Forelimb muscle (tissue), 1 donor: ENCODE results near the gene EIF5A2. TPM values are rescaled to one million over a fixed set of nuclear protein-coding genes. Genes with fewer than 3 reads are reported as not detected.
"Not testable (repeated sequence)": the region's sequence is repeated elsewhere in the genome, so short reads cannot be mapped to it uniquely, and the experiment has no call there.

Experiments used
- DNase-seq: peaks from one replicate; pipeline ENCODE4 v3.0.0-alpha.2; 2013; ENCODE audit warnings: low read depth
- polyA plus RNA-seq: library from polyadenylated mRNA; unstranded; fragments of 120-200 nt; gene quantifications from one replicate; pipeline ENCODE4 v1.2.1, GENCODE V29; 2013; ENCODE audit not compliant: insufficient read length

Gene EIF5A2
- polyA plus RNA-seq, 1 donor, result 3.1 TPM

DNA sequence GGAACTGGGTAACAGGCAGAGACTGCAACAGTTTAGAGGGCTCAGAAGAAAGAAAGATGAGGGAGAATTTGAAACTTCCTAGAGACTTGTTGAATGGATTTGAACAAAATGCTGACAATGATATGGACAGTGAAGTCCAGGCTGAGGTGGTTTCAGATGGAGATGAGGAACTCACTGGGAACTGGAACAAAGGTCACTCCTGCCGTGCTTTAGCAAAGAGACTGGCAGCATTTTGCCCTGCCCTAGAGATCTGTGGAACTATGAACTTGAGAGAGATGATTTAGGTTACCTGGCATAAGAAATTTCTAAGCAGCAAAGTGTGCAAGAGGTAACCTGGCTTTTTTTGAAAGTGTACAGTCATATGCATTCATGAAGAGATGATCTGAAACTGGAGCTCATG is 11.7 kb downstream of the EIF5A2 start:
- no peak for DNase-seq

DNA sequence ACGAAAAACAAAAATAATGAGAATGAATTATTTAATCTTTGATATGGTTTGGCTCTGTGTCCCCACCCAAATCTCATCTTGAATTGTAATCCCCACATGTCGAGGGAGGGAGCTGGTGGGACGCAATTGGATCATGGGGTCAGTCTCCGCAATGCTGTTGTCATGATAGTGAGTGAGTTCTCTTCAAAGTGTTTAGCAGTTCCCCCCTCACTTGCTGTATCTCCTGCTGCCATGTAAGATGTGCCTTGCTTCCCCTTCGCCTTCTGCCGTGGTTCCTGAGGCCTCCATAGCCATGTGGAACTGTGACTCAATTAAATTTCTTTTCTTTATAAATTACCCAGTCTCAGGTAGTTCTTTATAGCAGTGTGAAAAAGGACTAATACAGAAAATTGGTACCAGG is 12.1 kb downstream of the EIF5A2 start:
- not testable (repeated sequence) for DNase-seq

DNA sequence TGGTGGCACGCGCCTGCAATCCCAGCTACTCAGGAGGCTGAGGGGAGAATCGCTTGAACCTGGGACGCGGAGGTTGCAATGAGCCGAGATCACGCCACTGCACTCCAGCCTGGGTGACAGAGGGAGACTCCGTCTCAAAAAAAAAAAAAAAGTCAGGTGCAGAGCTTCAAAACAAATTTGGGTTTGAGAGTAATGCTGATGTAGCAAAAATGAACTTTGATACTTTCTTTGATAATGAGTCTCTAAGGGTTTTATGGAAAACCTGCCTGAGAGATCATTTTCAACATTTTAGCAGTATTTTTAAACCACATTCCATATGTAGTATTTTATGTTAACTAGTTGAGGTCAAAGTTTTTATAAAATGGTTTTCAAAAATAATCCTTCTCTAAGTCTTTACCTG is 14.5 kb downstream of the EIF5A2 start:
- DNase-seq, result no peak

DNA sequence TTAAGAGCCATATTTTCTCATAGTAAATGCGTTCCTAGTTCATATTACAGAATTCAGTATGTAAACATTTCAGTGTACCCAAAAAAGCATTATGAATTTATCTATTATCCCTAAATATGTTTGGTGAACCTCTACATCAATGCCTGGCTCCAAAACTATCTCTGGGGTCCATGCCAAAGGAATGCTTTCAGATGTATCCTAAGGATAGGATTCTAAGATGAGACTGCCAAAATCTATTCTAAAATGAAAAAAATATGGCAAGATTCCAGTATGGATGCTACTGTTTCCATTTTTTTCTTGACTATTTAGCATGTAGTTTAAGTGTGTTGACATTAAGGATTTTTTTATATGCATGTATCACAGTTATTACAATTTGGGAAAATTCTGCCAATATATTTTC is 18.8 kb downstream of the EIF5A2 start:
- DNase-seq, result no peak

DNA sequence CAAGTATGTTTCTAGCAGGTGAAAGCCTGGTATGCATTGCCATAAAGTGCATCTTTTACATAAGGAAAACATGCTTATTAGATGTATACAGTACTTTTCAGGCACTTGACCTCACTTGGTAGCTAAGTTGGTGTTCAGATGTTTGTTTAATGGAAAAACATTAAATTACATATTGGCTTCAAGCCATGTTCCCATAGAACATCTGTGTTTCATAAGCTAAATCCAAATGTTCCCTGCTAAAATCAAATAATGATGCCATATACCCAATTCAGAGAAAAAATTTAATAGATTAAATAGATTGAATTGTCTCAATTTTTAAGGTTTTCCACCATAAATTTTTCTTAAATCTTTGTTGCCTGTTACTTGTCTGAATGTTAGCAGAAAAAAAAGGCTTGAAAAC is 19.3 kb downstream of the EIF5A2 start:
- DNase-seq, result no peak

DNA sequence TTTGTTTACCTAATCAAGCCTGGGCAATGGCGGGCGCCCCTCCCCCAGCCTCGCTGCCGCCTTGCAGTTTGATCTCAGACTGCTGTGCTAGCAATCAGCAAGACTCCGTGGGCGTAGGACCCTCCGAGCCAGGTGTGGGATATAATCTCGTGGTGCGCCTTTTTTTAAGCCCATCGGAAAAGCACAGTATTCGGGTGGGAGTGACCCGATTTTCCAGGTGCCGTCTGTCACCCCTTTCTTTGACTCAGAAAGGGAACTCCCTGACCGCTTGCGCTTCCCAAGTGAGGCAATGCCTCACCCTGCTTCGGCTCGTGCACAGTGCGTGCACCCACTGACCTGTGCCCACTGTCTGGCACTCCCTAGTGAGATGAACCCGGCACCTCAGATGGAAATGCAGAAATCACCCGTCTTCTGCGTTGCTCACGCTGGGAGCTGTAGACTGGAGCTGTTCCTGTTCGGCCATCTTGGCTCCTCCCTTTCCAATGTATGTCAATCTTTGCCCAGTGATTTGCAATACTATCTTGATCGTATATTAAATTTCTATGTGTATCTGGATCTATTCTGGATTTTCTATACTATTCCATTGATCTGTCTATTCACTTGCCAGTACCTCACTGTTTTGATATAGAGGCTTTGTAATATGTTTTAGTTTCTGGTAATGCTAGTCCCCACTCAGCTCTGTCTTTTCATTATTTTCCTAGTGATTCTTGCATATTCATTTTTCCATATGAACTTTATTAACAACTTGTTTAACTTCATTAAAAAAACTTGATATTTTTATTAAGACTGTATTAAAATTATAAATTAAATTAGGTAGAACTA is 24.1 kb downstream of the EIF5A2 start:
- not testable (repeated sequence) for DNase-seq

DNA sequence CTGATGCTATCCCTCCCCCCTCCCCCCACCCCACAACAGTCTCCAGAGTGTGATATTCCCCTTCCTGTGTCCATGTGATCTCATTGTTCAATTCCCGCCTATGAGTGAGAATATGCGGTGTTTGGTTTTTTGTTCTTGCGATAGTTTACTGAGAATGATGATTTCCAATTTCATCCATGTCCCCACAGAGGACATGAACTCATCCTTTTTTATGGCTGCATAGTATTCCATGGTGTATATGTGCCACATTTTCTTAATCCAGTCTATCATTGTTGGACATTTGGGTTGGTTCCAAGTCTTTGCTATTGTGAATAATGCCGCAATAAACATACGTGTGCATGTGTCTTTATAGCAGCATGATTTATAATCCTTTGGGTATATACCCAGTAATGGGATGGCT is 29.7 kb downstream of the EIF5A2 start:
- not testable (repeated sequence) for DNase-seq

DNA sequence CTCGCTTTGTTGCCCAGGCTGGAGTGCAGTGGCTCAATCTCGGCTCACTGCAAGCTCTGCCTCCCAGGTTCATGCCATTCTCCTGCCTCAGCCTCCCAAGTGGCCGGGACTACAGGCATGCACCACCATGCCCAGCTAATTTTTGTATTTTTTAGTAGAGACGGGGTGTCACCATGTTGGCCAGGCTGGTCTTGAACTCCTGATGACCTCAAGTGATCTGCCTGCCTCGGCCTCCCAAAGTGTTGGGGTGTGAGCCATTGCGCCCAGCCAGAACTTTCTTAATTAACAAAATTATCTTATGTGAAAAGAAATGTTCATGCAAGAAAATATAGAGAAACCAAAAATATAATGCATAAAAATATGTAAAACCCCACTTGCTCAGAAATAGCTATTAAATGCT is 31.1 kb downstream of the EIF5A2 start:
- not testable (repeated sequence) for DNase-seq

DNA sequence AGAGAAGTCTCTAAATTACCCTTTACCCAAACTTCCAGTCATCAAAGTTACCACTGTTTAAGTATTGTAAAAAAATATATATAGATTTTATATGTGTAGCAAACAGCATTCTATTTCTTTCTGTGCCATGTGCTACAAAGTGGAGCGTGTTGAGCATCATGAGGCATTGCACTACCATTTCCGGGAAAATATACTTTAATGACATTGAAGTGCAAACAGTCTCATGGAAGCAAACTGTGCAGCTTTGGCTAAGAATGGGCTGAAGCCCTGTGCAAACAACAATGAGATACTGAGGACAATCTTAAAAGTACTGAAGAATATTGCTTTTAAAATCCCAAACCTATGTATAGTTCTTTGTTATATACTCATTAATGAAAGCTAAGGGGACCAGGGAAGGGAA is 31.9 kb downstream of the EIF5A2 start:
- DNase-seq, result no peak

DNA sequence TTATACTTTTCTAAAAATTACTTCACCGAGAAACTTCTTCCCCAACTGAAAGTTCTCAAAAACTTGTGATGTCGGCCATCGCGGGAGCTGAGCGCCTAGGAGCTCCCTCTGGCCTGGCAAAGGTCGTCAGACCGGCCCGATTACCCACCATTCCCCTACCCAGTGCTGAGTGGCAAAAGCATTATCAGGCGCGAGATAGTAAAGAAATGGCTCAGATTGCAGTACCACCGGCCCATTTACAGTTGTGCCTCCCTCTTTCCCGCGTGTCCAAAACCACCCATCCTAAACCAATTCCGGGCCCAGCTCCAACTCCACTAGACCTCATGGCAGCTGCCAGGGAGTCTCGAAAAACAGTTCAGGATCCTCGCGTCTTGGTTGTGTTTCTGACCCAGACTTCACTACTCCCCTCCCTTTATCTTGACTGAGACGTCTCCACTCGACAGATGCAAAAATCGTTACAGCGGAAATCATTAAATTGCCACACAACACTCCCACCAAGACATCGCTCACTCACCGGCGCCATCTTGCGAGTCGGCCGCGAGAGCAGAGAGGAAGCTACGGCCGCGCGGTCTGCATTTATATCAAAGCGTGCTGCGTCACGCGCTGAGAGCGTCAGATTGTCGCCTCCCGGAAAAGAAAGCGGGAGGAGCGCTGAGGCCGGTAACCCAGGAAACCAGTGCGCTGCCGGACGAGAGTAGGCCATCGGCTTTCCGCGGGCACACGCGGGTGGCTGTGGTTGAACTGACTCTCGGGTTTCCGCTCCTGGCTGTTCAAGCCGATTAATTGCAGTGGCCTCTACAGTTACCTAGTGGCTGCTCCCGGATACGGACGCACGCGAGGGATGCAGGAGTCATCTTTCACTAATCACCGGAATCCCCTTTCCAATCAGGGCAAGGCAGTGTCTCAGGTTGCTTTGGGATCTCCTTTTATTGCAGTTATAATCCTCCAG is 38.5 kb downstream of the EIF5A2 start, which contains the start of gene RPL22L1:
Gene RPL22L1 (minus strand): TSS at position 551 of the 949 bp plus-strand sequence. CDS start 28 bp downstream, at position 523.
- peak; percentile 90 for DNase-seq

DNA sequence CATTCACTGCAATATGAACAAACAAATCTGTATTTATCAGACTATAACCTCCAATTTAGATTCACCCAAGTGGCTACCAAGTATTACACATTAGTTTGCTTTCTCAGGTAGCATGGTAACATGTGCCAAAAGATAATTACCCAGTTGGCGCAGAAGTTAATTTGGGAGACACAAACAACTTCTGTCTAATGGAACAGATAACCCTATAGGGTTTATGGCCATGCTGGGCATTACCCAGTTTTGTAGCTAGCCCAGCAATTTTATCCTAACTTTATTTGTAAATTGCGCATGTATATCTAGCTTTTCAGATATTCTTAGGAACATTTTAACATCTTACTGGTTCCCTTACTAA is 39.2 kb downstream of the EIF5A2 start:
- no peak for DNase-seq

DNA sequence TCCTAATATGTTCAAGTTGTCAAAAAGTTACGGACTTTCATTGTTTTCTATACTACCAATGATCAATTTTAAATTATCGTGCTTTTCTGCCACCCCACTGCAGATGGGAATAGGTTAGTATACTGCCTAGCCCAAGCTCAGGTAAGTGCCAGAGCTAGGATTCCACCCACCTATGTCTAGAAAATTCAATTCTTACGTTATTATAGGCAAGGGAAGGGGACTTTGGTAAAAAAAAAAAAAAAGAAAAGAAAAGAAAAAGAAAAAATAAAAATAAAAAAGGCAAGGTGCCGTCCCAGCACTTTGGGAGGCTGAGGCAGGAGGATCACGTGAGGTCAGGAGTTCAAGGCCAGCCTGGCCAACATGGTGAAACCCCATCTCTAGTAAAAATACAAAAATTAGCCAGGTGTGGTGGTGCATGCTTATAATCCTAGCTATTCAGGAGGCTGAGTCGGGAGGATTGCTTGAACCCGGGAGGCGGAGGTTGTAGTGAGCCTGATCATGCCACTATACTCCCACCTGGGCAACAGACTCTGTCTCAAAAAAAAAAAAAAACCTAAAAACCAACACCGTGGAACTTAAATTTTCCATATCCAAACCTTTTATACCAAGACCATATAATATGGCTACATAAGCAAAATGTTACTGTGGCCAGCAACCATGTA is 39.7 kb downstream of the EIF5A2 start:
- DNase-seq, result no peak

DNA sequence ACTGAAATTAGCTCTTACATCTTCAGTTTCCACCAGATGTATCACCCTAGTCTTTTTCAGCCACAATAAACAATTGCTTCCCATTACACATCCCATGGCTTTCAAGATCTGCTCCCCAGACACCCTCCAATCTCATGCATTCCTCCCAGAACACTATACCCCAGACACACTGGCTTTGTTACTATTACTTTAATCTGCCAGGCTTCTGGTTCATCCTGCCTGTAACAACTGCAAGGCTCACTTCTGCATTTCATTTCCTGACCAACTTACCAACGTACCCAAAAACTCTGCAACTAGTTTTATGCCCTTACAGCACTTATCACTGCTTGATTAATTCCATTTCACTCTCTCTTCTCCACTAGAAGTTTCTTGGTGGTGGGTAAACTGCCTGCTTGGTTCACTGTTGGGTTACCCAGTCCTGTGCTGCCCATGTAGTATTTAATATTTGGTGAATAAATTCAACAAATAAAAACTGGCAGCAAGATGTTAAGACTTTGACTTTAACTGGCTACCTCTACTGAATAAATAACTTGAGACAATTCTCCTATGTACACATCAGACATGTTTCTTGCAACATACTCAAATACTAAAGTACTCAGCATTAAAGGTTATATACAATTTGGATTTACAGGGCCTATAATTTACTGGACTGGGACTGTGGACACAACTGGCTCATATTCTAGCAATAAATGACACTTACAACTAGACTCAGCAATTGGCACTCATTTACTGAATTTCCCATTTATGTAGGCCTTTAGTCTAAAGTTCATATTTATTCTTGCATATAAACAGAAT is 41.1 kb downstream of the EIF5A2 start:
- no peak for DNase-seq

DNA sequence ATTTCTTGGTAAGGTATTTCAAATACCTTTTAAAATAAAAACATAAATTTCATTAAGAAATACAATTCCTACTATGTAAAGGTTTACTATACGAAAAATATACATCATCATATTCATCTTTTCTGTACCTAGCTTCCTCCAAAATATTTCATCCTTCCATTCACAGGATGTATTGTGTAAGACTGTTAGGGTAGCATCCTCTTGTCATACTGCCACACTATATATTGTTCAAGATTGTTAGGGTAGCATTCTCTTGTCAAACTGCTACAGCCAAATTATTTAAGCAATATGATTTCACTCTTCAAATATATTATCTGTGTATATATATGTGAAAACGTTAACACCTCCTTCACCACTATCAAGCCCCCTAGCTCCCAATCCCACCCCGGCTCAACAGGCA is 41.9 kb downstream of the EIF5A2 start:
- no peak for DNase-seq

DNA sequence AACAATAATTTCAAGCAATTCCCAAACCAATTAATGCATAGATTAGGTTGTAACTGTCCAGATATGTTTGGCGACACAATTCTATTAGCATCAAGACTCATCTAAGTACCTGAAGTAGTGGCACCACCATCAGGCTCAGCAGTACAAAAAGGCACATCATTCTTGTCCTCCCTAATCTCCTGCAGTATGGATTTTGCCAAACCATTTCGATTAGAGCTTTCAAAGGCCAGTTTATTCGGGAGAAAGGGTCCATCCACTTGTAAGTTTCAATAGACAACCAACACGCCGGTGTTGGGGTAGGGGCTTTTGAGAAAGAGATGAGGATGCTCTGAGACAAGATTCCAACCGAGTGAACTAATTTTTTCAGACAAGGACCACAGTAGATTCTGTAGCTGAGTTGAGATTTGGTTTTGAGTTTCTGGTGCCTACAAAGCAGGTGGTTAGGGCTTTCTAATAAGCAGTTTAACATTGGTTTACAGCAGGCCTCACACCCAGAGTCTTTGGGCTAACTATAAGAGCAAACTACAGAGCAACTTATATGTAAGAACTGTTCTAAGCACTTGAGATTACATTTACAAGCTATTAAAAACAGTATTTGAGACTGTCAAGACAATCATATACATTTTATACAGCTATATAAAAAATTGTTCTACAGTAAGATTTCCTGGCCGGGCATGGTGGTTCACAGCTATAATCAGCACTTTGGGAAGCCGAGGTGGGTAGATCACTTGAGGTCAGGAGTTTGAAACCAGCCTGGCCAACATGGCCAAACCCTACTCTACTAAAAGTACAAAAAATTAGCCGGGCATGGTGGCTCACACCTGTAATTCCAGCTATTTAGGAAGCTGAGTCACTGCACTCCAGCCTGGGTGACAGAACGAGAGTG is 43.0 kb downstream of the EIF5A2 start:
- no peak for DNase-seq

DNA sequence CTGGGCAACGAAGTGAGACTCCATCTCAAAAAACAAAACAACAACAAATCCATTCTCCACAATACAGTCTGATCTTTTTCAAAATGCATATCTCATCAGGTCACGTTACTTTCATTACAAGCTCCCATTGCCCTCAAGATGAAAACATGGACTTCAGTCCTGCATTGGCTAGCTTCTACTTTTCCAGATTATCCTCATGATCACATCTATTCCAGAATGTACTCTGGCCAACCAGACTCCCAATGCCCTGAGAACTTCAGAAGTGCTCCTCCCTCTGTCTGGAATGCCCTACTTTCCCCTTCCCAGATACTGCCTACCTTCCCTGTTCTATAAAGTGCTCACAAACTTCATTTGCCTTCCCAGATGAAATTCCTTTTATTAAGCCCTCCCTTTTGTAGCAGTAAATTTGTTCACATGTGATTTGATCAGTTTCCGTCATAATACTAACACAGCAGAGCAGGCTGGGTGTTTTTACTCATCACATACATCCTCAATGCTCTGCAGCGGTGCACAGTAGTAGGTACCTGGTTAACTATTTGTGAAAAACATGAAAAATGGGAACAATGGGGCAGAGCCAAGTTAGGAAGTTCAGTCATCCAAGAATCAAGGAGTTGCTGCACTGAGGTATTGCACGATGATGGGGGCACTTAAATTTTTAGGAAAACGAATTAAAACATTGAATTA is 43.8 kb downstream of the EIF5A2 start:
- no peak for DNase-seq

DNA sequence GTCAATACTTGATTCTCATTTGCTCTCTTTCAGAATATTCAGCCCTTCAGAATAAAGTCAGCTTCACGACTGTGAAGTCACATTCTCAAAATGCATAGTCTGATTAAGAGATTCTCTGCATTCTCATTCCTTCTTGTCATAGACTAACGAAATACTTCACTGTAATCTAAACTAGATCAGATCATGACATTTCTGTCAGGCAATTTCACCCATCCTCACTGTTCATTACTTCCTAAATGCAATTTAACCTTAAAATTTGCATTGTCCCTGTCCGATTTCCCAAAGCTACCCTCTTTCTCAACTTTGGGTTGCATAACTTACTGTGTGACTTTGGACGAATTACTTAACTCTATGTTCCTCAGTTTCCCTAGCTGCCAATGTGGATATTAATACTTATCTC is 44.6 kb downstream of the EIF5A2 start:
- no peak for DNase-seq

DNA sequence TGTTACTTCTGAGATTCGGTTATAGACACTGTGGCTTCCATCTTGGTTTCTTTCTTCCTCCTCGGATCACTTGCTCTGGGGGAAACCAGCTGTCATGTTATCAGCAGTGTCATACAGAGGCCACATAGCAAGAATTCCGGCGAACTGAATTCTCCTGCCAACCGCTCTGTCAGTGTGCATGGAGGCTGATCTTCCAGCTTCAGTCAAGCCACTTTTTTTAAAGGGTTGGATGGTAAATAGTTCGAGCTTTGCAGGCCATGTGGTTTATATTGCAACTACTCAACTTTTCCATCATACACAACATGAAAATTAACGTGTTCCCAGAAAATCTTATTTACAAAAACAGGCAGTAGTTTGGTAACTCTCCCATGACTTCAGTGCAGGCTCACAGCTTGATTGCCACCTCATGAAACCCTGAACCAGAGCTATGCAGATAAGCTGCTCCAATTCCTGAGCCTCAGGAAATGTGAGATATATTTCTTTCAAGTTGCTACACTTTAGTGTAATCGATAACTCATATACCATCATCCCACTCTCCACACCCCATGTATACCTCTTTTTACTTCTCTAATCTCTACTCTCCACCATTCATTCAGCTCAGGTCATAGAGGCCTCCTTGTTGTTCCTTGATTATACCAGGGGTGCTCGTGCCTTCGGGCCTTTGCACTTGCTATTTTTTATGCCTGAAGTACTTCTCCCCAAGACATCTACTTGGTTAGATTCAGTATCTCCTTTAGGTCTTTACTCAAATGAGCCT is 45.6 kb downstream of the EIF5A2 start:
- no peak for DNase-seq

DNA sequence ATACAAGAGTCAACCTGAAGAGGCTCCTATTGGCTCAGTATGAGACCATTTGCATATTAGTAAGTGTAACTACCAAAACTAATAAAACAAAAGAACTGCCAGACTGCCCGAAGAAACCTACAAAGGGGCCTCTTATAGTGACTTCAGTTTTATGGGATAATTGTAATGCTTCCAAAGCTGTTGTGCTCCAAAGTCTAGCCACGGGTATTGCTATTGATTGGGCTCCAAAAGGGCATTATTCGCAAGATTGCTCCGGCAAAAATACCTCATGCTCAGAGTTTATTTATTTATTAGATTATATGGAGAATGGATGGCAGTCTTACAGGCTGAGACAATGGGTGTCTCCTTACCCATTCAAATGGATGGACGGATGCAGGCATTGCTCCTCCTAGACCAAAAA is 49.8 kb downstream of the EIF5A2 start:
- DNase-seq, result no peak
